NOMO-1 treated with DMSO at 0.1 percent for 48 hours (cell line): ENCODE results near the gene KCNK16.

ENCODE experiments used
- DNase-seq: peaks from one replicate; lab custom pipeline; 2025; ENCODE audit not compliant: unreplicated experiment; lab: John Stamatoyannopoulos, UW

The KCNK16 gene

GRCh38 chr6:39322306-39322850 lies at the start of gene KCNK16:
KCNK16 (minus strand) TSS chr6:39322702; CDS start chr6:39322540, 162 bp downstream.
- DNase-seq = no peak

GRCh38 chr6:39370390-39370789 lies 47.9 kb upstream of the KCNK16 start:
- no peak for DNase-seq

- no peak for DNase-seq
Measured at GRCh38 chr6:39369987-39370386, 47.5 kb upstream of the KCNK16 start.

- no peak for DNase-seq
Measured at GRCh38 chr6:39367700-39368099, 45.2 kb upstream of the KCNK16 start.

- no peak for DNase-seq
Measured at GRCh38 chr6:39366931-39367618, 44.6 kb upstream of the KCNK16 start.

GRCh38 chr6:39365281-39366074 lies 43.0 kb upstream of the KCNK16 start:
- DNase-seq = no peak

- no peak for DNase-seq
Measured at GRCh38 chr6:39363280-39363679, 40.8 kb upstream of the KCNK16 start.

- no peak for DNase-seq
Measured at GRCh38 chr6:39362487-39362865, 40.0 kb upstream of the KCNK16 start.

- peak; percentile 55 for DNase-seq
Measured at GRCh38 chr6:39361657-39362486, 39.4 kb upstream of the KCNK16 start.

GRCh38 chr6:39360378-39360777 lies 37.9 kb upstream of the KCNK16 start:
- no peak for DNase-seq

GRCh38 chr6:39357998-39358686 lies 35.6 kb upstream of the KCNK16 start:
- no peak for DNase-seq

- DNase-seq = no peak
Measured at GRCh38 chr6:39353698-39354315, 31.3 kb upstream of the KCNK16 start.

- no peak for DNase-seq
Measured at GRCh38 chr6:39350723-39351505, 28.4 kb upstream of the KCNK16 start.

- DNase-seq = no peak
Measured at GRCh38 chr6:39348740-39349139, 26.2 kb upstream of the KCNK16 start.

GRCh38 chr6:39347906-39348585 lies 25.5 kb upstream of the KCNK16 start:
- DNase-seq = peak; percentile 21

- no peak for DNase-seq
Measured at GRCh38 chr6:39347206-39347605, 24.7 kb upstream of the KCNK16 start.

GRCh38 chr6:39344821-39345280 lies 22.3 kb upstream of the KCNK16 start:
- no peak for DNase-seq

GRCh38 chr6:39343396-39343870 lies 20.9 kb upstream of the KCNK16 start:
- DNase-seq = no peak
